Dendritic cell treated with granulocyte-macrophage colony-stimulating factor and Interleukin-4, amounts not matched to agents 40 ng/mL and 50 ng/mL, for 4 days (primary cell): ENCODE measurements around the gene WASF2.
A peak's percentile ranks its signal among the peaks of the same experiment; 100 is the strongest.

Experiments
- H3K27ac Mint-ChIP-seq: one replicate; pipeline ENCODE4 v1.8.0; 2022; ENCODE audit warnings: mild to moderate bottlenecking, mixed read lengths
- H3K27me3 Mint-ChIP-seq: one replicate; pipeline ENCODE4 v1.8.0; 2022; ENCODE audit warnings: mild to moderate bottlenecking, mixed read lengths
- H3K36me3 Mint-ChIP-seq: one replicate; pipeline ENCODE4 v1.8.0; 2022; ENCODE audit warnings: low read depth, mixed read lengths
- H3K4me1 Mint-ChIP-seq: one replicate; pipeline ENCODE4 v1.8.0; 2022; ENCODE audit warnings: low read depth, mixed read lengths
- H3K4me3 Mint-ChIP-seq: one replicate; pipeline ENCODE4 v1.8.0; 2022; ENCODE audit warnings: mild to moderate bottlenecking, moderate library complexity, mixed read lengths
- H3K9me3 Mint-ChIP-seq: one replicate; pipeline ENCODE4 v1.8.0; 2022; ENCODE audit warnings: mixed read lengths
- intact Hi-C: fragments of 100-400 bp; cut with micrococcal nuclease; formaldehyde crosslinking; loops from one replicate; pipeline ENCODE4 v1.15.0; 2022

WASF2 gene

GRCh38 chr1:27364696-27365371 lies 125.1 kb downstream of the WASF2 start:
- Mint-ChIP-seq H3K36me3 (peaks cover 54% of the 10 kb centered on the region), H3K4me3 (peak overlapping the region; percentile 97), H3K27me3 (peaks cover 16% of the 10 kb centered on the region), H3K4me1 (peaks cover 66% of the 10 kb centered on the region), H3K27ac (peak overlapping the region; percentile 98), H3K9me3 (no peaks in the 10 kb centered on the region)
- intact Hi-C loops, result loop anchor here (1.0 kb wide), 1 partner anchor 8 kb away; no protein-coding TSS in a partner anchor

GRCh38 chr1:27363766-27364695 lies 125.9 kb downstream of the WASF2 start:
- Mint-ChIP-seq H3K27ac (peak overlapping the region; percentile 98), H3K27me3 (peaks cover 24% of the 10 kb centered on the region), H3K4me3 (no peak overlapping the region), H3K9me3 (no peaks in the 10 kb centered on the region), H3K36me3 (peaks cover 62% of the 10 kb centered on the region), H3K4me1 (peaks cover 64% of the 10 kb centered on the region)
- intact Hi-C loops, result no loop called here

- H3K4me1 Mint-ChIP-seq, result peaks cover 55% of the 10 kb centered on the region
- peaks cover 38% of the 10 kb centered on the region for H3K27me3 Mint-ChIP-seq
- H3K9me3 Mint-ChIP-seq, result no peaks in the 10 kb centered on the region
- no peak overlapping the region for H3K4me3 Mint-ChIP-seq
- H3K27ac Mint-ChIP-seq, result no peak overlapping the region
- intact Hi-C loops, result no loop called here
- H3K36me3 Mint-ChIP-seq, result peaks cover 87% of the 10 kb centered on the region
Observed at GRCh38 chr1:27361553-27361952, 128.4 kb downstream of the WASF2 start.

GRCh38 chr1:27361044-27361402 lies 128.9 kb downstream of the WASF2 start:
- intact Hi-C loops, result no loop called here
- no peaks in the 10 kb centered on the region for H3K9me3 Mint-ChIP-seq
- peak overlapping the region; percentile 65 for H3K4me3 Mint-ChIP-seq
- H3K27ac Mint-ChIP-seq, result no peak overlapping the region
- H3K4me1 Mint-ChIP-seq, result peaks cover 55% of the 10 kb centered on the region
- peaks cover 92% of the 10 kb centered on the region for H3K36me3 Mint-ChIP-seq
- peaks cover 38% of the 10 kb centered on the region for H3K27me3 Mint-ChIP-seq

GRCh38 chr1:27360159-27361043 lies 129.6 kb downstream of the WASF2 start:
- intact Hi-C loops, result no loop called here
- H3K27me3 Mint-ChIP-seq, result peaks cover 38% of the 10 kb centered on the region
- H3K4me1 Mint-ChIP-seq, result peaks cover 49% of the 10 kb centered on the region
- no peak overlapping the region for H3K27ac Mint-ChIP-seq
- peak overlapping the region; percentile 65 for H3K4me3 Mint-ChIP-seq
- peaks cover 92% of the 10 kb centered on the region for H3K36me3 Mint-ChIP-seq
- H3K9me3 Mint-ChIP-seq, result no peaks in the 10 kb centered on the region

GRCh38 chr1:27359822-27360158 lies 130.2 kb downstream of the WASF2 start:
- intact Hi-C loops, result no loop called here
- H3K27me3 Mint-ChIP-seq, result peaks cover 38% of the 10 kb centered on the region
- no peak overlapping the region for H3K27ac Mint-ChIP-seq

GRCh38 chr1:27358928-27359313 lies 131.0 kb downstream of the WASF2 start:
- H3K36me3 Mint-ChIP-seq, result peaks cover 95% of the 10 kb centered on the region
- H3K27ac Mint-ChIP-seq, result no peak overlapping the region
- intact Hi-C loops, result no loop called here
- H3K4me3 Mint-ChIP-seq, result no peak overlapping the region
- peaks cover 38% of the 10 kb centered on the region for H3K27me3 Mint-ChIP-seq
- peaks cover 35% of the 10 kb centered on the region for H3K4me1 Mint-ChIP-seq
- H3K9me3 Mint-ChIP-seq, result no peaks in the 10 kb centered on the region

More at GRCh38 chr1:27359822-27360158, 130.2 kb downstream of the WASF2 start:
- Mint-ChIP-seq H3K9me3 (no peaks in the 10 kb centered on the region), H3K4me1 (peaks cover 43% of the 10 kb centered on the region), H3K4me3 (peak overlapping the region; percentile 65), H3K36me3 (peaks cover 97% of the 10 kb centered on the region)

GRCh38 chr1:27358038-27358927 lies 131.7 kb downstream of the WASF2 start:
- H3K36me3 Mint-ChIP-seq, result peaks cover 95% of the 10 kb centered on the region
- no peak overlapping the region for H3K4me3 Mint-ChIP-seq
- intact Hi-C loops, result no loop called here

GRCh38 chr1:27357281-27358037 lies 132.5 kb downstream of the WASF2 start:
- H3K9me3 Mint-ChIP-seq, result no peaks in the 10 kb centered on the region
- no peak overlapping the region for H3K4me3 Mint-ChIP-seq
- H3K27ac Mint-ChIP-seq, result no peak overlapping the region
- intact Hi-C loops, result loop anchor here (1.0 to 2.0 kb wide), 4 partner anchors 8 to 57 kb away; partner anchors contain the start of gene GPR3
- H3K27me3 Mint-ChIP-seq, result peaks cover 38% of the 10 kb centered on the region
- H3K4me1 Mint-ChIP-seq, result peaks cover 35% of the 10 kb centered on the region
- H3K36me3 Mint-ChIP-seq, result peaks cover 94% of the 10 kb centered on the region

More at GRCh38 chr1:27358038-27358927, 131.7 kb downstream of the WASF2 start:
- H3K27me3 Mint-ChIP-seq, result peaks cover 38% of the 10 kb centered on the region
- no peak overlapping the region for H3K27ac Mint-ChIP-seq
- no peaks in the 10 kb centered on the region for H3K9me3 Mint-ChIP-seq
- peaks cover 35% of the 10 kb centered on the region for H3K4me1 Mint-ChIP-seq

- H3K4me1 Mint-ChIP-seq, result peaks cover 35% of the 10 kb centered on the region
- H3K9me3 Mint-ChIP-seq, result no peaks in the 10 kb centered on the region
- H3K4me3 Mint-ChIP-seq, result no peak overlapping the region
- intact Hi-C loops, result loop anchor here (1.0 to 2.0 kb wide), 4 partner anchors 9 to 56 kb away; partner anchors contain the start of gene GPR3
- peaks cover 87% of the 10 kb centered on the region for H3K36me3 Mint-ChIP-seq
- peaks cover 36% of the 10 kb centered on the region for H3K27me3 Mint-ChIP-seq
- H3K27ac Mint-ChIP-seq, result no peak overlapping the region
Observed at GRCh38 chr1:27356619-27357280, 133.2 kb downstream of the WASF2 start.

GRCh38 chr1:27356277-27356618 lies 133.7 kb downstream of the WASF2 start:
- Mint-ChIP-seq H3K4me3 (no peak overlapping the region), H3K36me3 (peaks cover 85% of the 10 kb centered on the region), H3K27ac (no peak overlapping the region), H3K9me3 (no peaks in the 10 kb centered on the region), H3K4me1 (peaks cover 35% of the 10 kb centered on the region), H3K27me3 (peaks cover 35% of the 10 kb centered on the region)
- intact Hi-C loops, result loop anchor here (2.0 kb wide), 1 partner anchor 55 kb away; no protein-coding TSS in a partner anchor

- H3K36me3 Mint-ChIP-seq, result peaks cover 85% of the 10 kb centered on the region
- intact Hi-C loops, result loop anchor here (2.0 kb wide), 1 partner anchor 55 kb away; no protein-coding TSS in a partner anchor
- no peaks in the 10 kb centered on the region for H3K9me3 Mint-ChIP-seq
- H3K27me3 Mint-ChIP-seq, result peaks cover 30% of the 10 kb centered on the region
- H3K4me1 Mint-ChIP-seq, result peaks cover 29% of the 10 kb centered on the region
- no peak overlapping the region for H3K27ac Mint-ChIP-seq
- H3K4me3 Mint-ChIP-seq, result no peak overlapping the region
Observed at GRCh38 chr1:27355683-27356082, 134.3 kb downstream of the WASF2 start.
